ENCODE data around the gene SYNRG.

DNA sequence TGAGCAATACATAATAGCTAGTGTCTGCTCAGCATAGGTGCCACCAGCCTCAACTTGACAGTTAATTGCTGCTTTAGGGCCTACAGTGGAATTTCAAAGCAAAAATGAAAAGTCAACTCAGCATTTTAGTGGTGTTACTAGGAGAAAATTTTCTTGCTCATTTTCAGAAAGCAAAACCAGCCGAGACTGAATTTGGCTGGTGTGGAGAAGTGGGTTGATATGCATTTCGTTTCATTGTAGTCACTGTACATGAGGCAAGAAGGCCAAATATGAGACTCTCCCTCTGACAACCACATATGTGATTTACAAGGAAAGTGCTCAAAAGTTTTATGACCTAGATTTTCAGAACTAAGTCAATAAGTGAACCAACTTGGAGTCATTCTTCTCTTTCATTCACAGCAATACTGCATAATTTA lies 65.6 kb downstream of the SYNRG start:
- no peak for TF ChIP-seq CTCF (IDR thresholded peaks at IDR 0.05)
- TF ChIP-seq POLR2AphosphoS5 (IDR thresholded peaks at IDR 0.05), result no peak

All from stomach (tissue), 4 donors.